GM08714 (cell line): Measurements from ENCODE around the gene CDH7.

ENCODE experiments used
- H3K4me3 ChIP-seq: fragments of 200-500 bp; sonication (Bioruptor generic); 2 replicates; pipeline ENCODE4 v1.5.1; 2014; ENCODE audit warnings: mild to moderate bottlenecking, low read length, inconsistent platforms
- ZNF274 ChIP-seq: IDR thresholded peaks from 2 replicates; pipeline ENCODE4 v1.6.1; 2012; ENCODE audit warnings: mild to moderate bottlenecking, low read depth, low read length

Gene CDH7

GRCh38 chr18:65752625-65753325 is 2.0 kb downstream of the CDH7 start:
- H3K4me3 ChIP-seq, result no peak overlapping the region; the same call in 1 of the 2 replicates
- TF ChIP-seq ZNF274, result no peak

- TF ChIP-seq ZNF274, result no peak
- no peak overlapping the region; the same call in 1 of the 2 replicates for H3K4me3 ChIP-seq
These were observed 2.7 kb downstream of the CDH7 start for GRCh38 chr18:65753520-65753919.

- TF ChIP-seq ZNF274, result no peak
- no peak overlapping the region for H3K4me3 ChIP-seq
These were observed 3.3 kb downstream of the CDH7 start for GRCh38 chr18:65754121-65754520.

- no peak overlapping the region for H3K4me3 ChIP-seq
- TF ChIP-seq ZNF274, result no peak
These were observed 4.8 kb downstream of the CDH7 start for GRCh38 chr18:65755616-65756015.

- H3K4me3 ChIP-seq, result no peak overlapping the region
- no peak for TF ChIP-seq ZNF274
These were observed 9.6 kb downstream of the CDH7 start for GRCh38 chr18:65760457-65760856.

- TF ChIP-seq ZNF274, result no peak
- no peak overlapping the region for H3K4me3 ChIP-seq
These were observed 11.0 kb downstream of the CDH7 start for GRCh38 chr18:65761636-65762295.

- no peak for TF ChIP-seq ZNF274
- no peak overlapping the region for H3K4me3 ChIP-seq
These were observed 11.7 kb downstream of the CDH7 start for GRCh38 chr18:65762556-65762955.

- H3K4me3 ChIP-seq, result no peak overlapping the region
- TF ChIP-seq ZNF274, result no peak
These were observed 16.6 kb downstream of the CDH7 start for GRCh38 chr18:65767406-65767805.

- no peak for TF ChIP-seq ZNF274
These were observed 17.4 kb downstream of the CDH7 start for GRCh38 chr18:65768120-65768778.

GRCh38 chr18:65769652-65770051 is 18.8 kb downstream of the CDH7 start:
- no peak overlapping the region for H3K4me3 ChIP-seq
- TF ChIP-seq ZNF274, result no peak

More at GRCh38 chr18:65768120-65768778, 17.4 kb downstream of the CDH7 start:
- H3K4me3 ChIP-seq, result no peak overlapping the region

- H3K4me3 ChIP-seq, result no peak overlapping the region
- no peak for TF ChIP-seq ZNF274
These were observed 35.7 kb downstream of the CDH7 start for GRCh38 chr18:65786474-65786873.

GRCh38 chr18:65788373-65788772 is 37.6 kb downstream of the CDH7 start:
- no peak overlapping the region for H3K4me3 ChIP-seq
- TF ChIP-seq ZNF274, result no peak

GRCh38 chr18:65790604-65791003 is 39.8 kb downstream of the CDH7 start:
- H3K4me3 ChIP-seq, result no peak overlapping the region
- TF ChIP-seq ZNF274, result no peak

GRCh38 chr18:65791719-65792118 is 40.9 kb downstream of the CDH7 start:
- no peak for TF ChIP-seq ZNF274
- no peak overlapping the region for H3K4me3 ChIP-seq
